ENCODE results near the gene SBSN.

SBSN gene

DNA sequence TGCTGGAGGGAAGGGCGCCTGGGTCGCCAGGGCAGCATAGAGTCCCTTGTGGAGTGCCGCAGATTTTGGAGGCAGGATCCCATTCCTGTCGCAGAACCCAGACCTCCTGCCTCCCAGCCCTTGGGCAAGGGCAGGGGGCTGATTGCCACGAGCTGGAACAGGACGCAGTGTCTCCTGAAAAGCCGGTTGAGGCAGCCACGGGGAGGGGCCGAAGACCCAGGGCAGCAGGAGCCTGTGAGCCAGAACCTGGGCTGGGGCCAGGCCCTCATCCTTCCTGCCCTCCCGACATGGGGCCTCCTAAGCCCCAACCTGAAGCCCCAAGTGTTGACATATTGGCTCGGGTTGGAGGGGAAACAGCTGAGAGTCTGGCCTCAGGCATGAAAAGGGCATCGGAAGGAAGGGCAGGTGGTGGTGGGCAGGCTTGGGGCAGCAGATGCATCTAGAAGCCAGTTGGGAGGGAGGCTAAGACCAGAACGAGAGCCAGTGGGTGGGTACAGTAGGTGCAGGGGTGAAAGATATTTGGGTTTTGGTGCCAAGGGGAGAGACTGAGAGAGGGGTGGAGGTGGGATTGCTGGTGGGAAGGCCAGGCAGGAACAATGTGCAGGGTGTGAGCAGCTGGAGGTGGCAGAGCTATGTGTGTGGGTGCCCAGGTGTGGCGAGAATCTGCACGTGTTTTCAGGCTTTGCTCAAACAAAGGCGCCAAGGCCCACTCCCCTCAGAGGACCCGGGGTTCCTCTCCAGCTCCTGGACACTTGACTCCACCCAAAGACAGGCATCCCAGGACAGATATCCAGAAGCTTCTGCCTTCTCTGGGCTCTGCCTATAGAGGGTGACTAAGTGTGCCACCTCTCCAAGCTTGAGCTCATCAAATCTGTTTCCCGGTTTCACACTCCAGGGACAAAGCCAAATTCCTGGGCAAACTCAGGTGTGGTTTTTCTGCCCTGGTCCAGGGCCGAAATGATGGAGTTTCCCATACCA lies 1.4 kb upstream of the SBSN start:
- H3K9me3 Mint-ChIP-seq (ENCODE audit: low read depth), result no peaks in the 10 kb centered on the region
- H3K36me3 Mint-ChIP-seq, result no peaks in the 10 kb centered on the region
- peaks cover 7% of the 10 kb centered on the region for H3K27me3 Mint-ChIP-seq
- H3K4me1 Mint-ChIP-seq (ENCODE audit: low read depth), result peaks cover 11% of the 10 kb centered on the region
- H3K4me3 Mint-ChIP-seq, result no peak overlapping the region
- H3K27ac Mint-ChIP-seq, result no peak overlapping the region

DNA sequence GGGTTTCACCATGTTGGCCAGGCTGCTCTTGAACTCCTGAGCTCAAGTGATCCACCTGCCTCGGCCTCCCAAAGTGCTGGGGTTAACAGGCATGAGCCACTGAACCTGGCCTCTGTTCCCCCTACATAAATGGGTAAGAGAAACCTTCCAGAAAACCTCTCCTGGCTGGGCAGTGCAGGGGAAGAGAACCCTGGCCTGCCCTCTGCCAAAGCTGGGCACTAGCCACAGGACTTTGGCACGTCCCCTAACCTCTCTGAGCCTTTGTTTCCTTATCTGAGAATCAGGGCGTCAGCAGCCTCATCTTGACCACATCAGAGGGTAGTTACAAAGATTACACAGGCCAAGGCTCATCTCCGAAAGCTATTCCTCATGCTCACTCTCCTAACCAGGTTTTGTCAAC lies 2.2 kb downstream of the SBSN start:
- Mint-ChIP-seq H3K27me3 (peaks cover 10% of the 10 kb centered on the region), H3K27ac (no peak overlapping the region), H3K36me3 (no peaks in the 10 kb centered on the region), H3K4me1 (ENCODE audit: low read depth) (no peaks in the 10 kb centered on the region), H3K9me3 (ENCODE audit: low read depth) (no peaks in the 10 kb centered on the region), H3K4me3 (no peak overlapping the region)

DNA sequence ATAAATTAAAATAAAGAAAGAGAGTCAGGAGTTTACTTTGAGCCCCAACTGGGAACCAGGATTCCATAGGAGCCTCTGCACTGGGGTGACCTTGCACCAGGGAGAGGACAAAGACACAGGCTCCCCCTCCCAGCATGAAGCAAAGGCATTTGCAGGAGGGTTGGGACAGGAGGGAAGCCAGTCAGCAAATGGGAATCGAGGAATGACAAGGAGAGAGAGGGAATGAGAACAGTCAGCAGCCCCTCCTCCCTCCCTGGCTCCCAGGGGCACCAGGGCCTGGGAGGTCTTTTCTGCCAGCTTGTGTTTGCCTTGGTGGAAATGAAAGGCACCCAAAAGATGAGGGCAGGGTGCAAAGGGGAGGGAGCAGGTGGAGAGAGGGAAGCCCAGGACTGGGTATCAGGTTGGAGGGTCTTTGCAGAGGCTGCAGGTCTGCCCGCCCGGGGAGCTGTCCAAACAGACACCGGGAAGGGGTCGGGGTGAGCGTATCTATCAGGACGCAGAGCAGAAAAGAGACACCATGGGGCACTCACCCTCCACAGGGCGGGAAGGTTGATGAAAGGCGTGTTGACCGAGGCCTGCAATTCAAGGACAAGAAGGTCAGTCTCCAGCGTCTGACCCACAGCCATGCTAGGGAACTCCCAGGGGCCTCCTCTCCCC lies 3.8 kb downstream of the SBSN start:
- Mint-ChIP-seq H3K36me3 (no peaks in the 10 kb centered on the region), H3K27ac (no peak overlapping the region), H3K4me3 (no peak overlapping the region)

DNA sequence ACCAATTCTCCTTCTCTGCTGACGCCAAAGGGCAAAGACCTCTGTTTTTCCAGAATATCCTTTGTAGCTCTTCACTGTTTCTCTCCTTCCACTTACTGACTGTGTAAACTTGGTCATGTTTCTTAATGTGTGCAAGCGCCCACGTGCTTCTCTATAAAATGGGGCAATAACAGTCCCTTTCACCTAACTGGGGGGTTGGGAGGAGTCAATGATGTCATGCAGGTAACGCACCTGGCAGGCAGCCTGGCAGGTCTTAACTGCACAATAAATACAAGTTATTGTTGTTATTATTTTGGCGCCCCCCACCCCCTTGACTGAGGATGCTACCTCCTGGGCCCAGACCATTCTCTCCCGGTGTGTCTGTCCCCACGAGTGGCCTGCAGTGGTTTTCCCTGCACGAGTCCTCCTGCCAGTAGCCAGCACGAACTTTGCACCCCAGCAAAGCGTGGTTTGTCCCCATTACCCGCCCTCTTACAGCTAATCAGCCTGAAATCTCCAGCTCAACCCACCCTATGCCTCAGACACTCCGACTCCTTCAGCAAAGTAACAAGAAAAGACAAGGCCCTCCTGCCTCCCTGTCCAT lies 5.3 kb downstream of the SBSN start:
- Mint-ChIP-seq H3K36me3 (no peaks in the 10 kb centered on the region), H3K27ac (peak overlapping the region; percentile 34), H3K27me3 (peaks cover 9% of the 10 kb centered on the region), H3K4me3 (no peak overlapping the region), H3K4me1 (ENCODE audit: low read depth) (no peaks in the 10 kb centered on the region), H3K9me3 (ENCODE audit: low read depth) (no peaks in the 10 kb centered on the region)

More for the DNA sequence above, 3.8 kb downstream of the SBSN start:
- Mint-ChIP-seq H3K4me1 (ENCODE audit: low read depth) (no peaks in the 10 kb centered on the region), H3K9me3 (ENCODE audit: low read depth) (no peaks in the 10 kb centered on the region), H3K27me3 (peaks cover 12% of the 10 kb centered on the region)

DNA sequence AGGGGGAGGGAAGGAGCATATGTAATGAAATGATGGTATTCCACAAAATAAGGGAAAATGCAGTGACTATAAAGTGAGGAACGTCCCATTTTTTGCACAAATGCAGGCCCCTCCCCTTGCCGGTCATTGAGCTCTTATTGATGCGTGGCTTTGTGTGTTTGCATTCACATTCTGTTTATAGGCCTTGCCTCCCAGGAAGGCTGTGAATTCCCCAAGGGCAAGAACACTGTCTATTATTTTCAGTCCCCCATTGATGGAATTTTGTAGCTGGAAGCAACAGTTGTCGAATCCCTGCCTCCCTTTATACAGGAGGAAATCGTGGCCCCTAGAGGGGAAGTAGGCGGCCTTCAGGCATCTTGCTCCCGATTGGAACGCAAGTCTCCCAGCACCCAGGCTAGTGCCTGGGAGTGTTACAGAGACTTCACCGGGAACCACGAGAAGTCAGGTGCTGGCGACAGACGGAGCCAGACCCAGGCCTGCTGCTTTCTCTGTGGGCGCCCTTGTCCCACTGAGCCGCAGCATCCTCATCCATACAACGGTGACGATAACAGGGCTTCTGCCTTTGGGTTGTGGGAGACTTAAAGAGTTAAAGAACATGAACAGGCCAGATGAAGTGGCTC lies 6.9 kb downstream of the SBSN start:
- Mint-ChIP-seq H3K36me3 (no peaks in the 10 kb centered on the region), H3K4me3 (no peak overlapping the region), H3K9me3 (ENCODE audit: low read depth) (no peaks in the 10 kb centered on the region), H3K4me1 (ENCODE audit: low read depth) (no peaks in the 10 kb centered on the region), H3K27me3 (peaks cover 7% of the 10 kb centered on the region), H3K27ac (no peak overlapping the region)

DNA sequence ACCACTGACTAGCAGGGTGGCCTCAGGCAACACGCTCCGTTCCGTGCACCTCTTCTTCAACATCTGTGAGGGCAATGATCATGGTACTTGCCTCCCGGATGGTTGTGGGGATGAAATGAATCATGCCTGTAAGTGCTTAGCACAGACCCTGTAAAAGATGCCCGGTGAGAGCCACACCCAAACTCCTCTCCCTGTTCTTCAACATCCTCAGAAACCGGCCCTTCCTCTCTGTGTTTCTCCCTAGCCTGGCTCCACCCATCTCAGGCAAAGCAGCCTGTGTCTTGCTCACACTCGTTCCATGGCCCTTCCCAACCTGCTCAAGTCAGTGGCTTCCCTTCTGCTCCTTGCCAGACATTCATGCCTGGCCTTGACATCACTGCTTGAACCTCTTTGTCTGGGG lies 8.8 kb downstream of the SBSN start:
- no peak overlapping the region for H3K27ac Mint-ChIP-seq
- H3K4me3 Mint-ChIP-seq, result no peak overlapping the region
- H3K4me1 Mint-ChIP-seq (ENCODE audit: low read depth), result no peaks in the 10 kb centered on the region
- H3K36me3 Mint-ChIP-seq, result no peaks in the 10 kb centered on the region
- H3K9me3 Mint-ChIP-seq (ENCODE audit: low read depth), result no peaks in the 10 kb centered on the region
- peaks cover 6% of the 10 kb centered on the region for H3K27me3 Mint-ChIP-seq

DNA sequence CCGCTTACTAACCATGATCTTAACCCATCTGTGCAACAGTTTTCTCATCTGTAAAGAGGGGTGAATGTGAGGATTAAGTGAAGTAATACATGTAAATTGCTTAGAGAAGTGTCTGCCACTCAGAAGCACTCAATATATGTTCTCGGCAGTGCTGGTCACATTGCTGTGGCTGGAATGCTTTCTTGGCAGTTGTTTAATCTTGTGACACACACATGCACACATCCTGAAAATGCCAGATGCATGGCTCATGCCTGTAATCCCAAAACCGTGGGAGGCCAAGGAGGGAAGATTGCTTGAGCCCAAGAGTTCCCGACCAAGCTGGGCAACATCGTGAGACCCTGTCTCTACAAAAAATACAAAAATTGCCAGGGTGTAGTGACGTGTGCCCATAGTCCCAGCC lies 9.8 kb downstream of the SBSN start:
- H3K9me3 Mint-ChIP-seq (ENCODE audit: low read depth), result no peaks in the 10 kb centered on the region
- no peak overlapping the region for H3K27ac Mint-ChIP-seq
- H3K4me3 Mint-ChIP-seq, result no peak overlapping the region
- H3K27me3 Mint-ChIP-seq, result peaks cover 9% of the 10 kb centered on the region
- H3K4me1 Mint-ChIP-seq (ENCODE audit: low read depth), result no peaks in the 10 kb centered on the region
- no peaks in the 10 kb centered on the region for H3K36me3 Mint-ChIP-seq

DNA sequence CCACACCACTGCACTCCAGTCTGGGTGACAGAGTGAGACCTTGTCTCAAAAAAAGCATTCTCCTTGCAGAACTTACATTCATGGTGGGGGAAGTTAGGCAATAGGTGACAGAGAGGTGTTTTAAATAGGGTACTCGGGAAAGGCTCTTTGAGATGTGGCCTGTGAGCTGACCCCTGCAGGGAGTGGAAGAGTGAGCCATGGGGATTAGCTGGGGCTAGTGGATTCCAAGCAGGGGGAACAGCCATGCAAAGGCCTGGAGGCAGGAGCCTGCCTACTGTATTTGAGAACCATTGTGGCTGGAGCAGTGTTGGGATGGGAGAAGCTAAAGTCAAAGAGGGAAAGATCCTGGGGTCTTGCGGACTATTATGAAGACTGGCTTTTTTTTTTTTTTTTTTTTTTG lies 10.8 kb downstream of the SBSN start:
- peaks cover 9% of the 10 kb centered on the region for H3K27me3 Mint-ChIP-seq
- no peaks in the 10 kb centered on the region for H3K9me3 Mint-ChIP-seq (ENCODE audit: low read depth)
- H3K4me1 Mint-ChIP-seq (ENCODE audit: low read depth), result no peaks in the 10 kb centered on the region
- no peak overlapping the region for H3K4me3 Mint-ChIP-seq
- H3K36me3 Mint-ChIP-seq, result no peaks in the 10 kb centered on the region
- no peak overlapping the region for H3K27ac Mint-ChIP-seq

DNA sequence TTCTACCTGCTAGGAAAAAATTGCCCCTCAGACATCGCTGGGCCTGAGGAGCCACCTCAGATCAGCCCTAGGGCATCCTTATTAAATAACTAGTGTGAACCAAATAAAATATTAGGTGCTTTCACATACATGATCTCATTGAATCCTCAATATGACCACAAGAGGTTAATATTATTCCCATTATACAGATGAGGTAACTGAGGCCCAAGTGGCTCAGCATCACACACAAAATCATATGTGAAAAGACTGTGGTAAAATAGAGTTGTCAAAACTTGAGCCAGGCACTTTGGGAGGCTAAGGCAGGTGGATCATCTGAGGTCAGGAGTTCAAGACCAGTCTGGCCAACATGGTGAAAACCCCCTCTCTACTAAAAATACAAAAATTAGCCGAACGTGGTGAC lies 11.8 kb downstream of the SBSN start:
- no peak overlapping the region for H3K27ac Mint-ChIP-seq
- peaks cover 9% of the 10 kb centered on the region for H3K27me3 Mint-ChIP-seq
- H3K4me3 Mint-ChIP-seq, result no peak overlapping the region
- no peaks in the 10 kb centered on the region for H3K4me1 Mint-ChIP-seq (ENCODE audit: low read depth)
- H3K36me3 Mint-ChIP-seq, result no peaks in the 10 kb centered on the region
- no peaks in the 10 kb centered on the region for H3K9me3 Mint-ChIP-seq (ENCODE audit: low read depth)

DNA sequence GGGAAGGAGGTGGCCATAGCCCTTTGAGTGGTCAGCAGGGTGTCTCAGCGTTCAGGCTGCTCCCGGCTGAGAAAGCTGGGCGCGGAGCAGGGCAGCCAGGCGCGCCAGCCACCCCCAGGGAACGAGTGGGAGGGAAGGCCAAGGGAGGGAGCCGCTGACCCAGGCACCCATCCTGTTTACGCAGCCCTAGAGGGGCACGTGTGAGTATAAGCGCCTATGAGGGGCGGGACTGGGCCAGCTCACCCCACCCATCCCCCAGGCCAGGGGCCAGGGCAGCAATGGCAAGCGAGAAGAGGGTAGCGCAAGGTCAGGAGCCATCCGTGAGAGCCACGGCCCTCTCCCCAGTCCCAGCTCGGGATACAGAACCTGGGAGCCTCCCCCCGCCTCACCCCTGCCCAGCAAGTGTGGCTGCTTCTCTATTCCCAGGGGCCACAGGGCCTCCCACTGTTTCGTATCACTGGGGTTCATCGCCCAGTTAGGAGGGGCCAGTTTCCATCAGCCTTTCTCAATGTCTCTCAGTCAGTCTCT lies 13.8 kb downstream of the SBSN start:
- no peaks in the 10 kb centered on the region for H3K36me3 Mint-ChIP-seq
- H3K4me3 Mint-ChIP-seq, result no peak overlapping the region
- no peaks in the 10 kb centered on the region for H3K9me3 Mint-ChIP-seq (ENCODE audit: low read depth)
- peaks cover 10% of the 10 kb centered on the region for H3K4me1 Mint-ChIP-seq (ENCODE audit: low read depth)
- H3K27ac Mint-ChIP-seq, result no peak overlapping the region
- peaks cover 9% of the 10 kb centered on the region for H3K27me3 Mint-ChIP-seq

DNA sequence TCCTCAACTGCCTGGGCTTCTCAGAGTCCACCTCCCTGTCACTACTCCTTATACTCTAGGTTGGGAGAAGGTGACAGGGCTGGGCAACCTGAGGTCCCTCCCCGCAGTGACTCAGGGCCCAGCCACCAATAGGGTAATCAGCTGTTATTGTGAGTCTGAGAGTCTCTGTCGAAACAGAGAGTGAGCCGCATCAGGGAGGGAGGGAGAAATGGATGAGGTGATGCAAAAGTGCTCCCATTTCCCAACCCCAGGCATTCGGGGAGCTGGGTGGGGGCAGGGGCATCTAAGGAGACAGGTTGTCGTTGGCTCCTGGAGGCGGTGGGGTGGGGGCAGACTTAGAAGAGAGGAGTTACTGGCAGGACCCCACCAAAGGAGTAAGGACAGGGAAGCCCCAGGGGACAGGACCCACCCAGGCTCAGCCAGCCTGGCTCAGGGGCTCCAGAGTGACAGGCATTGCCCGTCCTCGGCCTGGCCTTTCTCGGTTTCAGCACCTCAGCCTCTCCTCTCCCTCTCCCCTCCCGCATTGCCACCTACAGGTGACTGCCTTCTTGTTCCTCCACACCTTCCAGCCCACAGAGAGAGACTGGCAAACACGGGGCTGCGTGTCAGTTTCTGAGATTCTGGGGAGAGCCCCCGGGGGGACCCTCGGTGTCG lies 14.4 kb downstream of the SBSN start, which contains the start of gene DMKN:
Gene DMKN (minus strand): TSS at position 22 of the 654 bp plus-strand sequence. CDS start 174 bp downstream, outside the sequence.
- Mint-ChIP-seq H3K4me1 (ENCODE audit: low read depth) (peaks cover 13% of the 10 kb centered on the region), H3K9me3 (ENCODE audit: low read depth) (no peaks in the 10 kb centered on the region), H3K4me3 (no peak within 1 kb of the TSS), H3K27ac (no peak within 1 kb of the TSS), H3K36me3 (no peaks in the 10 kb centered on the region), H3K27me3 (peaks cover 11% of the 10 kb centered on the region)

DNA sequence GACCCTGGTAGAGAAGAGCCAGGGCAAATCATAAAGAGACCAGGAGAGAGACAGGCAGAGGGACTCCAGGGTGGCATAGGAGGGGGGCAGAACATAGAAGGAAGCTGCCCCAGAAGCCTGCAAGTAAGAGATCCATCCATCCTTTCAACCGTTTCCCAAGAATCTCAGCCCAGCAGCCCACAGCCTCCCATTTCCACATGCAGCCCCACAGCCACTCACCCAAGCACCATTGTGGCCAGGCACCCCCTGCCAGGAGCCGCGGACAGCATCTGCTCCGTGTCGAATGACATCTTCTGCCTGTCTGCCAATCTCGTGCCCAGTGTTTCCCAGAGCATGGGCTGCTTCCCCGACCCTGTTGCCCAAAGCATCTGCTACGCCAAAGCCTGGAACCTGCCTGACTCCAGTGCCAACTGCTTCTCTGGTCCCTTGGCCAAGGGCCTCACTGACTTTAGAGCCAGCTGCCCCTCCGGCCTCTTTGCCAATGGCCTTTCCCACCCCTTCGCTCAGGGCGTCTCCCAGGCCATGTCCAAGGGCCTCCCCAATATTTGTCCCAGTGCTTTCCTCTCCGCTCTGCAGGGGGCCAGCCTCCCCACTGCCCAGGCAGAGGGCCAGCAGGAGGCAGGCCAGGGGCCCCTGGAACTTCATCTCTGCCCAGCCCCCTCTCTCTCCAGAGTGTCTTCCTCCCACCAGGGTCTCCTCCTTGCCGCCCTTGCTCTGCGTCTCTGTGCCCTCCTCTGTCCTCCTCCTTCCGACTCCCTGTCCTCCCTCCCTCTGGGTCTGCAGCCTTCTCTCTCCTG lies 15.1 kb downstream of the SBSN start:
- Mint-ChIP-seq H3K4me1 (ENCODE audit: low read depth) (peaks cover 13% of the 10 kb centered on the region), H3K36me3 (no peaks in the 10 kb centered on the region), H3K9me3 (ENCODE audit: low read depth) (no peaks in the 10 kb centered on the region), H3K27me3 (peaks cover 11% of the 10 kb centered on the region), H3K27ac (no peak overlapping the region), H3K4me3 (no peak overlapping the region)

DNA sequence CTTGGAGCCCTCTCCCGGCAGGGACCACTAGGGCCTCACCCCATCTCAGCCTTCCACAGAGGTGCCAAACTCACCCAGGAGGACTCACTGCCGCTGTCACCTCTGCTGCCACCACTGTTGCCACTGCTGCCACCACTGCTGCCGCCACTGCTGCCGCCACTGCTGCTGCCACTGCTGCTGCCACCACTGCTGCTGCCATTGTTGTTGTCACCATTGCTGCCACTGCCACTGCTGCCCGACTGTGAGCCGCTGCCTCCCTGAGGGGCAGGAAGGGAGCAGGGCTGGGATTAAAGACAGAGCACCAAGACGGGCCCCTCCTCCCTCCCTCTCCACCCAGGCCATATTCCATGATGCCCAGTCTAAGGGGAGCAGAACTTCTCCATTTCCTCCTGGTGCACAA lies 16.8 kb downstream of the SBSN start:
- Mint-ChIP-seq H3K4me1 (ENCODE audit: low read depth) (peaks cover 13% of the 10 kb centered on the region), H3K36me3 (no peaks in the 10 kb centered on the region), H3K27ac (no peak overlapping the region), H3K9me3 (ENCODE audit: low read depth) (no peaks in the 10 kb centered on the region), H3K27me3 (peaks cover 14% of the 10 kb centered on the region), H3K4me3 (no peak overlapping the region)

DNA sequence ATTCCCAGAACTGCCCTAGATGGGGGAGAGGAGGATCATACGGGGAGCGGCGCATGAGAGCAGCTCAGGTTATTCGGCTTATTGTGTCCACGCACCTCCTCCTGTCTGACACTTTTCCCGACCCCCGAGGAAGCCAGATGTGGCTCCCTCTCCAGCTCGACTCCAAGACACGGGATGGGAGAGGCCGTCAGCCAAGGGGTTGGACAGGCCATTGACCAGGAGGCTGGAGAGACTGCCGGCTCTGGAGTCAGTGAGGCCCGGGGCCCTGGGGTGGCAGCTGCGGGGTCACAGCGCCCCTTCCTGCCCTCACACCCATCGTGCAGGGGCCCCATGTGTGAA lies 17.5 kb downstream of the SBSN start:
- Mint-ChIP-seq H3K9me3 (ENCODE audit: low read depth) (no peaks in the 10 kb centered on the region), H3K27ac (no peak overlapping the region), H3K4me3 (peak overlapping the region; percentile 71), H3K27me3 (peaks cover 18% of the 10 kb centered on the region), H3K36me3 (no peaks in the 10 kb centered on the region), H3K4me1 (ENCODE audit: low read depth) (peaks cover 13% of the 10 kb centered on the region)
